C4-2B (cell line): ENCODE results near the gene CUX1.

ENCODE experiments used
- ZFX ChIP-seq: fragments of 450-650 bp; IDR thresholded peaks from 2 replicates; pipeline ENCODE4 v1.6.1; 2017
- TF ChIP-seq, protein P1 (sequence below): fragments of 450-650 bp; conservative IDR thresholded peaks from 2 replicates; pipeline ENCODE4 v1.5.1; 2017; ENCODE audit warnings: mild to moderate bottlenecking

DNA sequence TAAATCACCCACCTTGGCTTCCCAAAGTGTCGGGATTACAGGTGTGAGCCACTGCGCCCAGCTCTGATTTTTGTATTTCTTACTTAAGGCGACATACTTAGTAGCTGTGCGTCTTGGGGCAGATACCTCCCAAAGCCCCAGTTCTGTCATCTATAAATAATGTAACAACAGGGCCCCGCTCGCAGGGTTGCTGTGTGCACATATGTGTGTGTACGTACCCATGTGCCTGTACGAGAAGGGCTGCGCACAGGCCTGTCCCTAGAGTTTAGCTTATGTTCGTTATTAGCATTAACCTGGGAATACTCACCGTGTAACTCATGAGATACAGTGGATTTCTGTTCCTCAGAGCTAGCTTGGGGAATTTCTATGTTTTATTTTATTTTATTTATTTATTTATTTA is 103.6 kb downstream of the CUX1 start:
- TF ChIP-seq, protein P1, sequence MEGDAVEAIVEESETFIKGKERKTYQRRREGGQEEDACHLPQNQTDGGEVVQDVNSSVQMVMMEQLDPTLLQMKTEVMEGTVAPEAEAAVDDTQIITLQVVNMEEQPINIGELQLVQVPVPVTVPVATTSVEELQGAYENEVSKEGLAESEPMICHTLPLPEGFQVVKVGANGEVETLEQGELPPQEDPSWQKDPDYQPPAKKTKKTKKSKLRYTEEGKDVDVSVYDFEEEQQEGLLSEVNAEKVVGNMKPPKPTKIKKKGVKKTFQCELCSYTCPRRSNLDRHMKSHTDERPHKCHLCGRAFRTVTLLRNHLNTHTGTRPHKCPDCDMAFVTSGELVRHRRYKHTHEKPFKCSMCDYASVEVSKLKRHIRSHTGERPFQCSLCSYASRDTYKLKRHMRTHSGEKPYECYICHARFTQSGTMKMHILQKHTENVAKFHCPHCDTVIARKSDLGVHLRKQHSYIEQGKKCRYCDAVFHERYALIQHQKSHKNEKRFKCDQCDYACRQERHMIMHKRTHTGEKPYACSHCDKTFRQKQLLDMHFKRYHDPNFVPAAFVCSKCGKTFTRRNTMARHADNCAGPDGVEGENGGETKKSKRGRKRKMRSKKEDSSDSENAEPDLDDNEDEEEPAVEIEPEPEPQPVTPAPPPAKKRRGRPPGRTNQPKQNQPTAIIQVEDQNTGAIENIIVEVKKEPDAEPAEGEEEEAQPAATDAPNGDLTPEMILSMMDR = no peak
- no peak for TF ChIP-seq ZFX
